GM12801 (cell line): ENCODE data around the gene SLC2A1.

ENCODE experiments used
- TF ChIP-seq, protein P1 (sequence below): IDR thresholded peaks from one replicate; pipeline ENCODE4 v1.5.1; 2011; ENCODE audit warnings: control low read depth; ENCODE audit not compliant: insufficient read length; ENCODE audit errors: extremely low read depth

The SLC2A1 gene

DNA sequence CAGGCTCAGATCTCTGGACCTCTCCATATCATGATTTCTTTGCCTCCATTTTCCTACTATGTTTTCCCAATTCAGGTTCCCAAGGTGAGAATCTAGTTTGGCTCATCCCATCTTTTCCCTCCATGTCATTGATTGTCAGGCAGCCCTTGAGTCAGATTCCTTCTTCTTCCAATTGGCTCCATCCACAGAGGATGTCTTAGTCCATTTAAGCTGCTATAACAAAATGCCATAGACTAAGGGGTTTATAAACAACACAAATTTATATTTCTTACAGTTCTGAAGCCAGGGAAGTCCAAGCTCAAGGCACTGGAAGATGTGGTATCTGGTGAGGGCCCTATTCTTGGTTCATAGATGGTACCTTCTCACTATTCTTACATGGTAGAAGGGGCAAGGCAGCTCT is 42.8 kb upstream of the SLC2A1 start:
- TF ChIP-seq, protein P1, sequence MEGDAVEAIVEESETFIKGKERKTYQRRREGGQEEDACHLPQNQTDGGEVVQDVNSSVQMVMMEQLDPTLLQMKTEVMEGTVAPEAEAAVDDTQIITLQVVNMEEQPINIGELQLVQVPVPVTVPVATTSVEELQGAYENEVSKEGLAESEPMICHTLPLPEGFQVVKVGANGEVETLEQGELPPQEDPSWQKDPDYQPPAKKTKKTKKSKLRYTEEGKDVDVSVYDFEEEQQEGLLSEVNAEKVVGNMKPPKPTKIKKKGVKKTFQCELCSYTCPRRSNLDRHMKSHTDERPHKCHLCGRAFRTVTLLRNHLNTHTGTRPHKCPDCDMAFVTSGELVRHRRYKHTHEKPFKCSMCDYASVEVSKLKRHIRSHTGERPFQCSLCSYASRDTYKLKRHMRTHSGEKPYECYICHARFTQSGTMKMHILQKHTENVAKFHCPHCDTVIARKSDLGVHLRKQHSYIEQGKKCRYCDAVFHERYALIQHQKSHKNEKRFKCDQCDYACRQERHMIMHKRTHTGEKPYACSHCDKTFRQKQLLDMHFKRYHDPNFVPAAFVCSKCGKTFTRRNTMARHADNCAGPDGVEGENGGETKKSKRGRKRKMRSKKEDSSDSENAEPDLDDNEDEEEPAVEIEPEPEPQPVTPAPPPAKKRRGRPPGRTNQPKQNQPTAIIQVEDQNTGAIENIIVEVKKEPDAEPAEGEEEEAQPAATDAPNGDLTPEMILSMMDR = no peak

DNA sequence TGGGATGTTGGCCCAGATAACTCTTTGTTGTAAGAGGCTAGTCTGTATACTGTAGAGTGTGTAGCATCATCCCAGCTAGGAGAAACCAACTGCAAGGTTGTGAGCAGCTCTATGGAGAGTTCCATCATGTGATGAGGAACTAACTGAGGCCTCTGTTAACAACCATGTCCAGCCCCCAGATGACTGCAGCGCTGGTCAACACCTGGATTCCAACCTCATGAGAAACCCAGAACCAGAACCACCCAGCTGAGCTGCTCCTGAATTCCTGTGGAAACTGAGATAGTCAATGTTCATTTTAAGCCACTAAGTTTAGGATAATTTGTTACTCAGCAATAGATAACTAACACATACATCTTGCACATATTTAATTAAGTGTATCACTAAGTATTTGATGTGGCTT is 41.6 kb upstream of the SLC2A1 start:
- TF ChIP-seq, protein P1 = no peak

DNA sequence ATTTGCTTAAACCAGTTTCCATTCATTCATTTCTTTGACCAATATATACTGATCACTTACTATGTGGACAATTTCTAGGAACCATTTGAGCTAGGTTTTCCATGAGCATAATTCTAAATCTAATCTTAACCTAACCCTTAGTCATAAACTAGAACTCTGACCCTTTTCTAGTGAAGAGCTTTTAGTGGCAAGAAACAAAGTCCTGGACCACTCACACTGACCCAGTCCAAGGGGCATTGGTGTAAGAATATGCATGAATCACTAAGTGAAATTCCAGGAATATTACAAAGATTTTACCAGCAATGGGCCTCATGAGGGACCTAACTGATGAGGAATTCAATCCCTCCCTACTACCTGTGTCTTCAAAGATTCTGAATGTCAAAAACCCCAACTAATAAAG is 40.6 kb upstream of the SLC2A1 start:
- TF ChIP-seq, protein P1 = no peak

DNA sequence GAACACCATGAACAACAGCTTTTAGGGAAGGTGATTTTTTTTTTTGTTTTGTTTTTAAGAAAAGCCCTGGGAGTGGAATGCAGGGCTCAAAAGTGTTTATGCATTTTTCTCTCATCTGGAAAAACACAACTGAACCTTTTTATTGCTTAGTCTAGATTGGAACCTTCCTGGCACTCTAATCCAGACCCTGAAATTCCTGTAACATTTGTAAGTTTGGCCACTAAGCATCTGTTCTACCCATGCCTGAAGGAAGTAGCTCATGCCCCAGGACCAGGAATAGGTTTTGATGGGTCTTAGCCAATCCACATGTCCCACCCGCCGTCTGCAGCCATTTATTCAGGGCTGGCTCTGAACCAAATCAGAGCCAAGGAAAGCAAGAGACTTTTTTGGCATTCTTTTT is 39.7 kb upstream of the SLC2A1 start:
- TF ChIP-seq, protein P1 = no peak

DNA sequence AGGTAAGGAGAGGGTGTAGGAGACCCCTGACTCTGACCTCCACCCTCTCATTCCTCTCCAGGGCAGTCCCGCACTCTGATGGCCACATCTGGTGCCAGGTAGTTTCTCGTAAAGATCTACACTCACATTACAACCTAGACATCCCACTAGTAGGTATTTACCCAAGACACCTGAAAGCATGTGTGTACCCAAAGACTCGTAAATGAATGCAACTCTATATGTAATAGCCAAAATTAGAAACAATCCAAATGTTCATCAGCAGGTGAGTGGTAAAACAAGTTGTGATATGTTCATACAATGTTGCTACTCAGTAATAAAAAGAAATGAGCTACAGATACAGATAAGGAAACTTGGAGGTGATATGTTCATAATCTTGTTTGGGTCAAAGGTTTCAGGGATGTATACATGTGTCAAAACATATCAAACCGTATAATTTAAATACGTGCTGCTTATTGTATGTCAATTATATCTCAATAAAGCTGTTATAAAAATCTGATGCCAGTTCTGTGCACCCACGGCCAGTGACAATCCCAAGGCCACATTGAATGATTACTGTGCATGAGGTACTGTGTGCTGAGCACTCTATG is 37.8 kb upstream of the SLC2A1 start:
- TF ChIP-seq, protein P1 = no peak

DNA sequence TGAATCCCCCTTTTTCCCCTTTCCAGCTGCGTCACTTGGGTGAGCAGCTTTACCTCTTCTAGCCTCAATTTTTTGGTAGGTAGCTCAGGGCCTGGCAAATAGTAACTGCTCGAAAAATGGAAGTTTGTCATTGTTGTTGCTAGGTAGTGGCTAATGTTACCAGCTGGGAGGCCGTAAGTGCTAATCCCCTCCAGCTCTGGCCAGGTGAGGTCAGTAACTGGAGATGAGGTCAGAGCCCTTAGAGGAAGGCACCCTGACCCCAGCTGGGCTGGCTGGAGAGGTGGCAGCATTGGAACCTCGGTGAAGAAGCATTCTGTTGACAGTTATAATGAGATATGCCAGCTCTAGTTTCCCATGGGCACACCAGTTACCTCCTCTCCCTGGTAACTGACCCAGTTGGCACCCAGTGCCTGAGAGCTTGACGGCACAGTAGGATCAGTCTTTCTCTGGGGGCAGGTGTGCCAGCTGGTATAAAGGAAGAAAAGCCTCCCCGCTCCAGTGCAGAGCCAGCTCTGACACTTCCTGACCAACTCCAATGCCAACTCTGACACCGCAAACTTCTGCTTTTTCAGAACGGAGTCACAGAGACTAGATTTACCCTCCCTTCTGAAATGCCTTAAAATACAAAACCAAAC is 35.0 kb upstream of the SLC2A1 start:
- TF ChIP-seq, protein P1 = no peak

DNA sequence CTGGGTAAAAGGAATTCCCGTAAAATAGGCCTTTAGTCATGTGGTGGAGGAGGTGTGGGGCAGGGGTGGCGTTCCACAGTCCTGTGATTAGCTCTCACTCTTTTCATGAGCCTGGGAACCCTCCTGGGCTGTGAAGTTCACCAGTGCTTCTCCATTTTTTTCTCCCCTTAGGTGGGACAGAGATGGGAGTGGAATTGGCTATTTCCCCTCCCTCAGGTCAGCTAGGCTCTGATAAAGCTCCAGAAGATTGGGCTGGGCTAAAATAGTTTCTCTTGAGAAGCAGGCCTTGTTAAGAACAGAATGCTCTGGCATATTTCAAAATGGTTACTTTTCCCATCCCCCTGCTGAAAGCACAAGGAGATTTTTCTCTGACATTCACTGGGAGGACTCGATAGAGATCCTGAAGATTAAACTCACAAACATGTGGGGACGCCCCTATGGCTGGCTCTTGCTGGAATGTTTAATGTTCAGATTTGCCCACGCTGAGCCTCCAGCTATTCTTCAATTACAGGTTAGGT is 33.4 kb upstream of the SLC2A1 start:
- TF ChIP-seq, protein P1 = no peak
